ENCODE results near the gene CLIP1. TPM values are rescaled to one million over a fixed set of nuclear protein-coding genes. Genes with fewer than 3 reads are reported as not detected.
A peak's percentile ranks its signal among the peaks of the same experiment; 100 is the strongest.
"Not testable (repeated sequence)": the region's sequence is repeated elsewhere in the genome, so short reads cannot be mapped to it uniquely, and the experiment has no call there.

The CLIP1 gene
- total and polyA plus RNA-seq, 8 donors, result 16.0 to 133 (median 75.9) TPM

GRCh38 chr12:122266230-122266901 is 156.1 kb downstream of the CLIP1 start, which contains the start of gene VPS33A:
VPS33A (minus strand) TSS chr12:122266494; CDS start chr12:122266408, 86 bp downstream.
- Histone ChIP-seq H3K27me3 (no peaks in the 10 kb centered on the region), H3K36me3 (peaks cover 2 to 47% (median 38%) of the 10 kb centered on the region in 4 donors), H3K4me1 (peaks cover 7 to 30% (median 22%) of the 10 kb centered on the region in 4 donors), H3K9me3 (no peaks in the 10 kb centered on the region), H3K27ac (peak within 1 kb of the TSS; percentile 87 to 96 (median 92)), H3K4me3 (peak within 1 kb of the TSS; percentile 85 to 95 (median 90))
- 0% methylated on average over 42 to 56 of the region's 56 CpGs for WGBS, 5 donors
- DNase-seq, result peak; percentile 98 to 99
- intact Hi-C loops (cut with DNase I; ENCODE audit: low total_unique reads), result no loop called here
- TF ChIP-seq POLR2AphosphoS5 (IDR thresholded peaks at IDR 0.05) (peak; percentile 91 to 98 (median 95)), EP300 (IDR thresholded peaks at IDR 0.05) (peak; percentile 4), POLR2A (IDR thresholded peaks at IDR 0.05) (peak in 2 of 4 donors; percentile 7 to 22)
- TF ChIP-seq, protein P1, sequence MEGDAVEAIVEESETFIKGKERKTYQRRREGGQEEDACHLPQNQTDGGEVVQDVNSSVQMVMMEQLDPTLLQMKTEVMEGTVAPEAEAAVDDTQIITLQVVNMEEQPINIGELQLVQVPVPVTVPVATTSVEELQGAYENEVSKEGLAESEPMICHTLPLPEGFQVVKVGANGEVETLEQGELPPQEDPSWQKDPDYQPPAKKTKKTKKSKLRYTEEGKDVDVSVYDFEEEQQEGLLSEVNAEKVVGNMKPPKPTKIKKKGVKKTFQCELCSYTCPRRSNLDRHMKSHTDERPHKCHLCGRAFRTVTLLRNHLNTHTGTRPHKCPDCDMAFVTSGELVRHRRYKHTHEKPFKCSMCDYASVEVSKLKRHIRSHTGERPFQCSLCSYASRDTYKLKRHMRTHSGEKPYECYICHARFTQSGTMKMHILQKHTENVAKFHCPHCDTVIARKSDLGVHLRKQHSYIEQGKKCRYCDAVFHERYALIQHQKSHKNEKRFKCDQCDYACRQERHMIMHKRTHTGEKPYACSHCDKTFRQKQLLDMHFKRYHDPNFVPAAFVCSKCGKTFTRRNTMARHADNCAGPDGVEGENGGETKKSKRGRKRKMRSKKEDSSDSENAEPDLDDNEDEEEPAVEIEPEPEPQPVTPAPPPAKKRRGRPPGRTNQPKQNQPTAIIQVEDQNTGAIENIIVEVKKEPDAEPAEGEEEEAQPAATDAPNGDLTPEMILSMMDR (IDR thresholded peaks at IDR 0.05), result peak in 1 of 7 experiments; percentile 5

DNA sequence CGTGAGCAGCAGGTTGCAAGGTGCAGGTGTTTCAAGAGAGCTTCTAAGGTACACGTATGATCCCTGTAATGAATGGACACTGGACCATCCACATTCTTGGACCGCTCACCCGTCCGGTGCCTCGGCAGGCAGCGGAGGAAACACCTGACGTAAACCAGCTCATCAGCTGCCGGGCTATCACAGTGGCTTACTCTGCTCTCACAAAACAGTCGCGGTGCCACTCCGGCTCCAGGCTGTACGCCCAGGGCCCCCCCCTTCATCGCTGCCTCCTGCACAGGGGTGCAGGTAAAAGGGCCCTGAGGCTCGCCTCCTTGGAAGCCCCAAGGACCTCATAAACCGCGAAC is 156.6 kb downstream of the CLIP1 start:
- intact Hi-C loops (cut with DNase I; ENCODE audit: low total_unique reads), result no loop called here
- 0 to 1% (median 0%) methylated on average over 11 to 17 of the region's 17 CpGs for WGBS, 5 donors
- no peaks in the 10 kb centered on the region for H3K9me3 ChIP-seq
- H3K27ac ChIP-seq, result peak overlapping the region; percentile 87 to 96 (median 92)
- TF ChIP-seq, protein P1 (IDR thresholded peaks at IDR 0.05), result no peak
- no peak for TF ChIP-seq POLR2AphosphoS5 (IDR thresholded peaks at IDR 0.05)
- TF ChIP-seq POLR2A (IDR thresholded peaks at IDR 0.05), result no peak
- no peak for TF ChIP-seq EP300 (IDR thresholded peaks at IDR 0.05)
- peak overlapping the region; percentile 85 to 95 (median 90) for H3K4me3 ChIP-seq
- H3K4me1 ChIP-seq, result peaks cover 7 to 30% (median 22%) of the 10 kb centered on the region in 4 donors
- peak in 1 of 2 donors; percentile 37 for DNase-seq
- no peaks in the 10 kb centered on the region for H3K27me3 ChIP-seq
- H3K36me3 ChIP-seq, result peaks cover 6 to 47% (median 38%) of the 10 kb centered on the region in 4 donors

DNA sequence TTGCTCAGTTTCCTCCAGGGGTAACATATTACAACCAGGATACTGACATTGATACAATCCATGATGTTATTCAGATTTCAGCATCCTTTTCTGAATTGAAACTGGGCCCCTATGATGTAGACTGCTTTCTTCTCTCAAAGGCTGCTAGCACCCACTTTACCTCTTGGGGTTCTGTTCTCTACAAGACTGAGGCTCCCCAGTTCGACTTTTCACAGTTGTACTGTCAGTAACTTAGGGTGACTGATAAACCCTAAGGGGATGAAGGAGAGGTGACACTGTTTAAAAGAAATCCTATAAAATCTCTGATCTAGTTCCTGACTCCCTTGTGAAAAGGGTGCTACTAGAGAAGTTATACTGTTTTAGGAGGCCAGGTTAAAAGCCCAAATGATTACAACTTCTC is 157.0 kb downstream of the CLIP1 start:
- intact Hi-C loops (cut with DNase I; ENCODE audit: low total_unique reads), result no loop called here
- Histone ChIP-seq H3K4me3 (peak overlapping the region; percentile 85 to 95 (median 90)), H3K27me3 (no peaks in the 10 kb centered on the region), H3K9me3 (no peaks in the 10 kb centered on the region), H3K36me3 (peaks cover 6 to 47% (median 38%) of the 10 kb centered on the region in 4 donors), H3K4me1 (peaks cover 7 to 30% (median 22%) of the 10 kb centered on the region in 4 donors), H3K27ac (peak overlapping the region; percentile 87 to 96 (median 92))
- WGBS, 5 donors, result 12 to 25% (median 15%) methylated on average over 1 of the region's 1 CpG
- DNase-seq, result no peak
- TF ChIP-seq POLR2AphosphoS5 (IDR thresholded peaks at IDR 0.05) (no peak), POLR2A (IDR thresholded peaks at IDR 0.05) (no peak), EP300 (IDR thresholded peaks at IDR 0.05) (no peak)
- TF ChIP-seq, protein P1 (IDR thresholded peaks at IDR 0.05), result no peak

GRCh38 chr12:122260735-122261134 is 161.7 kb downstream of the CLIP1 start:
- DNase-seq; H3K27ac ChIP-seq; H3K4me3 ChIP-seq; intact Hi-C loops (cut with DNase I; ENCODE audit: low total_unique reads); H3K27me3 ChIP-seq; H3K9me3 ChIP-seq: not testable (repeated sequence)
- WGBS, 5 donors, result 89 to 99% (median 92%) methylated on average over 13 to 14 of the region's 14 CpGs
- peaks cover 7 to 19% (median 12%) of the 10 kb centered on the region in 4 donors for H3K4me1 ChIP-seq
- peaks cover 33 to 89% (median 83%) of the 10 kb centered on the region in 4 donors for H3K36me3 ChIP-seq

DNA sequence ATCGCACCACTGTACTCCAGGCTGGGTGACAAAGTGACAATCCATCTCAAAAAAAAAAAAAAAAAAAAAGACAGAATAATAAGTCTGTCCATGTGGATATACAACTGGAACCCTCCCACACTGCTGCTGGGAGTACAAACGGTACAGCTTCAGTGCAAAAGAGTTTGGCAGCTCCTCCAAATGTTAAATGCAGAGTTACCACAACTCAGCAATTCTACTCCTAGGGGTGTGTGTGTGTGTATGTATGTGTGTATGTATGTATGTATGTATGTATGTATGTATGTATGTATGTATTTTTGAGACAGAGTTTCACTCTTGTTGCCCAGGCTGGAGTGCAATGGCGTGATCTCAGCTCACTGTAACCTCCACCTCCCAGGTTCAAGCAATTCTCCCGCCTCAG is 163.5 kb downstream of the CLIP1 start:
- intact Hi-C loops (cut with DNase I; ENCODE audit: low total_unique reads); H3K4me1 ChIP-seq; H3K27ac ChIP-seq; DNase-seq; H3K27me3 ChIP-seq; H3K9me3 ChIP-seq; H3K4me3 ChIP-seq: not testable (repeated sequence)
- WGBS, 5 donors, result 84 to 93% (median 91%) methylated on average over 3 to 4 of the region's 4 CpGs
- H3K36me3 ChIP-seq, result peaks cover 35 to 98% (median 94%) of the 10 kb centered on the region in 4 donors

- H3K36me3 ChIP-seq, result peaks cover 35 to 98% (median 89%) of the 10 kb centered on the region in 4 donors
- H3K4me1 ChIP-seq; DNase-seq; H3K27ac ChIP-seq; H3K27me3 ChIP-seq; intact Hi-C loops (cut with DNase I; ENCODE audit: low total_unique reads); H3K9me3 ChIP-seq; H3K4me3 ChIP-seq: not testable (repeated sequence)
- WGBS, 5 donors, result 87 to 98% (median 95%) methylated on average over 4 of the region's 4 CpGs
These were observed 164.0 kb downstream of the CLIP1 start for GRCh38 chr12:122258462-122258861.
